Vagina (tissue), 2 donors: ENCODE measurements around the gene GPRC5C.

Source experiments
- CTCF ChIP-seq, 3 experiments: fragments of 450-650 bp in 2 of 3; fragments of 200-600 bp in 1 of 3; sonication (generic) in 1 of 3; IDR thresholded peaks; one replicate each; pipeline ENCODE4 v1.5.1; 2017 to 2019; ENCODE audit warnings: antibody characterized with exemption in 3 of 3, mild to moderate bottlenecking in 2 of 3, moderate library complexity in 2 of 3
- POLR2A ChIP-seq, 2 donors: fragments of 450-650 bp; IDR thresholded peaks; one replicate each; pipeline ENCODE4 v1.6.1; 2017; ENCODE audit warnings: antibody characterized with exemption in 2 of 2, mild to moderate bottlenecking in 2 of 2, moderate library complexity in 2 of 2
- POLR2AphosphoS5 ChIP-seq, 2 donors: sonication (generic); formaldehyde crosslinking; IDR thresholded peaks; one replicate each; pipeline ENCODE4 v1.9.0; 2017; ENCODE audit warnings: antibody characterized with exemption in 2 of 2, mild to moderate bottlenecking in 2 of 2, low read depth in 1 of 2; ENCODE audit not compliant: insufficient read depth in 1 of 2

- TF ChIP-seq CTCF (IDR thresholded peaks at IDR 0.05) (no peak), POLR2A (IDR thresholded peaks at IDR 0.05) (no peak), POLR2AphosphoS5 (IDR thresholded peaks at IDR 0.05; ENCODE audit: insufficient read depth in 1 of 2, low read depth in 1 of 2) (no peak)
These were observed 28.4 kb downstream of the GPRC5C start for GRCh38 chr17:74460241-74460640.
